Glomerular endothelial cell (primary cell): Measurements from ENCODE around the gene ACSM2B. TPM values are rescaled to one million over a fixed set of nuclear protein-coding genes. Genes with fewer than 3 reads are reported as not detected.
"Not testable (repeated sequence)": the region's sequence is repeated elsewhere in the genome, so short reads cannot be mapped to it uniquely, and the experiment has no call there.

Source experiments
- DNase-seq: peaks from one replicate; pipeline ENCODE4 v3.0.0-alpha.2; 2011; ENCODE audit warnings: low read depth, low spot score; ENCODE audit errors: extremely low read depth
- total RNA-seq: library from RNA; depleted of rRNA; stranded (reverse); fragments of >200 nt; gene quantifications from 2 replicates; pipeline ENCODE4 v1.2.3, GENCODE V29; 2015

The ACSM2B gene
- total RNA-seq, 1 donor from 2014 or later = not detected

DNA sequence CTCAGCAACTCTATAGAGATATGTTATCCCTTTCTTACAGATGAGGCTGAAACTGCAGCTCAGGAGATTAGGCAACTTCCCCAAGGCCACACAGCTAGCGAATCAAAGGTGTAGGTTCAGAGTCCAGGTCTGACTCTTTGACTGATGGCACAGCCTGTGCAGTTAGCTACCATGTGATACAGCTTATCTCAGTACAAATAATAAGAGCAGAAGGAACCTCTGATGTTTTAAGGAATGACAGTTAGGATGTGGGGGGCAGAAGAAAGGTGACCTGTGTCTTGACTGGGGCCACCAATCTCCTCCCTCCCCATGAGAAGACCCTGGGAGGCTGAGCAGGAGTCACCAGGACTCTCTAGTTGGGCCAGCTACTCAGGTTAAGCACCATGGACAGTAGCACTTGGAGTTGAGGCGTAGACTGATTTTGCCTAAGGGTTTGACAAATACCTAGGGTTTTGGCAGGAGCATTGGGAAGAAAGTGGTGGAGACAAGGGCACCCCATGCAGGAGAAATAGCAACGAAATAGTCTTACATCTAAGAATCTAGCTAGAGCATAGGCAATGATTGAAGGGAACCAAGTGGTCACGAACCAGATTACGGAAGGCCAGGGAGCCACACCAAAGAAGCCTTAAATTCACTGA, 22.8 kb upstream of the ACSM2B start:
- no peak for DNase-seq

DNA sequence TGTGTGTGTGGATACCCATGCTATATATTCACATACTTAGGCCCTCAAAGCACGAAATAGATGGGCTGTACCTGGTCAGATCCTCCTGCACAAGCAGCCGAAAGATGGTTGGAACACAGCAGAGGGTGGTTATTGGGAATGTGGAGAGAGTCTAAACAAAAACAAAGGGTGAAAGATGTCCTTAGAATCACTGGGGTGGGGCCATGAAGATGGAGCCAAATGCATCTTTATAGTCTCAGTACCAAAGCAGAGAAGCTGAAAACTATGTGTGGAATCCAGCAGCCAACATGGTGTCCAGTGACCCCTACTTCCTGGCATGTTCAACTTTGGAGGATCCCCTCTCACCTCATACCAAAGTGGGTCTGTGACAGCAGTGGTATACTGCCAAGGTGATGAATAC, 19.5 kb upstream of the ACSM2B start:
- DNase-seq = not testable (repeated sequence)

DNA sequence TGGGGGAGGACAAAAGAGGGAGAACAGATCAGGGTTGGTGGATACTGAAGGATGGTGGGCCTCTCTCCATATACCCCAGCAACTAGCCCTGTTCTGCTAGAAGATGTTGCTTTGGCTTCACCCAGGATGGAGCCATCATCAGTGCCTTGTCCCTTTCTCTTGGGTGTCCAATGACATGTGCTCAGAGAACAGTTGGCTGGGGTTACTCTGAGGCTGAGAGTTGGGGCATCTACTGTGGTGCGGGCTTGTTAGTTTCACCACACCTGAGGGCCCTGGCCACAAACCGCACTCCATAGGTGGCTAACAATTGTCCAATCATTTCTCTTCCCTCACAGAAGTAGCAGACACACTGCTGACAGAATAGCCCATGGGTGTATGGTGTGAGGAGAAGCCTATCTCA, 18.9 kb upstream of the ACSM2B start:
- DNase-seq = not testable (repeated sequence)

DNA sequence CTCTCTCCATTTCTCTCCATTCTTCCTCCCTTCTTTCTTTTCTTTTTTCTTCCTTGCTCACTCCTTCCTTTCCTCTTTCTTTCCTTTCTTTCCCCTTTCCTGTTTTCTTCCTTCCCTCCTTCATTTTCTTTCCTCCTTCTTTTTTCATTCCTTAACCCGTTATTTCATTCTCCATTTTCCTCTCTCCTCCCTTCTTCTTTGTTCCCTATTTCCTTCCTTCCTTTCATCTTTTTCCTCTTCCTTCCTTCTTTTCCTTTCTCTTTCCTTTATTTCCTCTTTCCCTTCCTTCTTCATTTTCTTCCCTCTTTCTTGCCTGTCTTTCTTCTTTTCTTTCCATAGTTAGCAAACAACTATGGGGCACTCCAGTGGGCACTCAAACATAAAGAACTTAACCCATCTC, 16.6 kb upstream of the ACSM2B start:
- DNase-seq = not testable (repeated sequence)

DNA sequence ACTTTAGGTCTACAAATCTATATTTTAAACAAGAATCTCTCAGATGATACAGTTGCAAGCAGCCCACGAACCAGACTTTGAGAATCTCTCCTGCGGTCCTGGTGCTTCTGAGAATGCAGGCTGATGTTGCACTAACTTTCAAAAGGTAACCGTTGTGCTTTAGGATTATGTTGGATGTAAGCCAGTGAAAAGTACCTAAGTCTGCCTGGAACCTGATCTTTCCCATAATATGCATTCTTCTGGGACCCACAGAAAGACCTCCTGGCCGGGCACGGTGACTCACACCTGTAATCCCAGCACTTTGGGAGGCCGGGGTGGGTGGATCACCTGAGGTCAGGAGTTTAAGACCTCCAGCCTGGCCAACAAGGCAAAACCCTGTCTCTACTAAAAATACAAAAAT, 13.3 kb upstream of the ACSM2B start:
- DNase-seq = not testable (repeated sequence)

DNA sequence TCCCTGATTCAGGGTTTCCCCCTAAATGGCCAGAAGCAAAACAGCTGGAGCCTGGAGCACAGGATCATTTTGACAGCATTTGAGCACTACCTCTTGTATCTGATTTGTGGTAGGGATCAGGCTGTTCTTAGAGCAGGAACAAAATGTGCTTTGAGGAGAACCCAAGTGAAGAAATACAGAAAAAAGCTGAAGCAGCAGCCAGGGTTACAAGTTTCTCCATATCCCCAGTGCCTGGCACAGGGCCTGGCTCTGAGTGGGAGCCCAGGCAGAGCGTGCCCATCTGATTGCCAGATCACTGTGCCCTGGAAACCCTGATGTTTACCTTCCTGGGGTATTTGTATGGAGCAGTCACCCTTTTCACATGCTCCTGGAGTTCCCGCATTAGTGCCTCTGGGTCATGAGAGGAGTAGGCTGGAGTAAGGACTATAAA, 11.5 kb upstream of the ACSM2B start:
- DNase-seq = not testable (repeated sequence)

DNA sequence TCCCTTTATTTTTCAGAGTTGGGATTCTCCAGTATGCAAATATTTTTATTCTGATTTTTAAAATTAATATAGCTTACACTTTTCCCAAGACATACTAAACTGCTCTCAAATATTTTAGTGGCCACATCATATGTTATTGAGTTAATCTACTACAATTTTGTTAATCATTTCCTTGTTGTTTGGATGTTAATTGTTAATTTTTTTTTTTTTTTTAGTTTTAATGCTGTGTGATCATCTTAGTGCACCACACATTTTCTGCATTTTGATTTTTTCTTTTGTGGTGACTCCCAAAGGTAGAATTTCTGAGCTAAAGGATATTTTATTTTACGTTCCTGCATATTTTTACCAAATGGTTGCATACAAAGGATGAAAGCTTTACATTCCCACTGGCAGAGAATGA, 10.5 kb upstream of the ACSM2B start:
- not testable (repeated sequence) for DNase-seq

DNA sequence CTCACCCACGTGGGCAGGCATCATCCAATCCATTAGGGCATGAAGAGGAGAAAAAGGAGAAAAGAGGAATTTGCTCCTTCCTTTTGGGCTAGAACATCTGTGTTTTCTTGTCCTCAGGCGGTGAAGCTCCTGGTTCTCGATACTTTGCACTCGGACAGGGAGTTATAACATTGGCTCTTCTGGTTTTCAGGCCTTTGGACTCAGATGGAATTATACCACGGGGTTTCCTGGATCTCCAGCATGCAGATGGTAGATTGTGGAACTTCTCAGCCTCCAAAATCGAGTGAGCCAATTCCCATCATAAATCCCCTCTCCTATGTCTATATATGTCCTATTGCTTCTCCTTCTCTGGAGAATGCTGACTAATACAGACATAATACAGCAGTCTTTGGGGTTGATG, 9.9 kb upstream of the ACSM2B start:
- DNase-seq = not testable (repeated sequence)

DNA sequence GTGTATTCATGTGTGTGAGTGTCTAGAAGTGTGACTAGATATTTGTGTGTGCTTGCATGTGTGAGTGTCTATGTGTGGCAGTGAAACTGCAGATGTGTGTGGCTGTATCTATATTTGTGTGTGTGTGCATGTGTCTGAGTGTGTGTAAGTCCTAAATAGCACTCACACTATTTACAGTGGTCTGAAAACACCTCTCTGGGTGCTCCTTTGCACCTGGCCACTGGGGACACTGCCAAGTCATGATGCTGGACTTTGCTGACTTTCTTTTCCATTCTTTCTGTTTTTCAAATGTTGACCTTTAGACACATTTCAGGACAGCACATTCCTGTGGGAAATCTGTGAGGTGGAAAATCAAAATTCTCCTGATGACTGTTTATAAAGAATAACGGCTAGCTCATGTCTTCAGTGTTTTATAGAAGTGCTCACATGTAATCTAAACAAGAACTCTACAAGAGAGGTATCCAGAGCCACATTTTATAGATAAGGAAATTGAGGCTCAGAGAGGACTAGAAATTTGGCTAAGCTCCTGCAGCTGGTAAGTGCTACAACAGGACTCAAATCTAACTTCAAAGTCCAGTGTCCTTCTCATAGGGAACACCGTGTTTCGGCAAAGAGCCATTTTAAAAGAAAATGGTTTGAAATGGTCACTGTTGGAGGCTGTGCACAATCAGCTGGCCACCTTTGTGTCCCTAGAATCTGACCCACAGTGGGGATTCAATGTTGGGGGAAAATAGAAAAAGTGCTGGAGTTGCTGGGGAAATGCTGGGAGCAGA, 4.5 kb upstream of the ACSM2B start:
- DNase-seq = not testable (repeated sequence)

DNA sequence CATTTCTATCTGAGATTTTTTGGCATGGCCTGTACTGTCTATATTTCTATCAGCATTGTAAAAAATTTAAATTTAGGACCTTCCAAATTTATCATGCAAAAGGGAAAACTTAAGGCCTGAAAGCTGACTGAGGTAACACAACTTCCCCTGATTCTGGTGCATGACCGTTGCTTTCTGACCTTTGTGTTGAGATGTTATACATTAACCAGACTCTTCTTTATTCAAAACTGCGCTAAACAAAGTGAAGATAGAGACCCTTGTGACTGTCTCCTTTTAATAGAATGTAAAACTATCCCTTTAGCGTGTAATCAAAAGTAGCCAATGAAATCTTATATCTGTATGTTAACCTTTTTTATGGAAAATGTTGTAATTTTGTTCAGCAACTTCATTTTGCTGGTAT, 1.9 kb upstream of the ACSM2B start:
- not testable (repeated sequence) for DNase-seq

DNA sequence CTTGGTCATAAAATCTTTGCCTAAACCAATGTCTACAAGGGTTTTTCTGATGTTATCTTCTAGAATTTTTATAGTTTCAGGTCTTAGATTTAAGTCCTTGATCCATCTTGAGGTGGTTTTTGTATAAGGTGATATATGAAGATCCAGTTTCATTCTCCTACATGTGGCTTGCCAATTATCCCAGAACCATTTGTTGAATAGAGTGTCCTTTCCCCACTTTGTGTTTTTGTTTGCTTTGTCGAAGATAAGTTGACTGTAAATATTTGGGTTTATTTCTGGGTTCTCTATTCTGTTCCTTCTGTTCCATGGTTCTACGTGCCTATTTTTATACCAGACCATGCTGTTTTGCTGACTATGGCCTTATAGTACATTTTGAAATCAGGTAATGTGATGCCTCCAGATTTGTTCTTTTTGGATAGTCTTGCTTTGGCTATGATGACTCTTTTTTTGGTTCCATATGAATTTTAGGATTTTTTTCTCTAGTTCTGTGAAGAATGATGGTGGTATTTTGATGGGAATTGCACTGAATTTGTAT, 7.0 kb downstream of the ACSM2B start:
- DNase-seq = not testable (repeated sequence)

DNA sequence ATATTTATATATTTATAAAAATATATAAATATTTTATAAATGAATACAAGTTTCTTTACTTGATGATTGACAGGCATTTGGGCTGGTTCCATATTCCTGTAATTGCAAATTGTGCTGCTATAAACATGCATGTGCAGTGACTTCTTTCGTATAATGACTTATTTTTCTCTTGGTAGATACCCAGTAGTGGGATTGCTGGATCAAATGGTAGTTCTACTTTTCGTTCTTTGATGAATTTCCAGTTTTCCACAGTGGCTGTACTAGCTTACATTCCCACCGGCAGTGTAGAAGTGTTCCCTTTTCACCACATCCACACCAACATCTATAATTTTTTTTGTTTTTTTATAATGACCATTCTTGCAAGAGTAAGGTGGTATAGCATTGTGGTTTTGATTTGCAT, 7.8 kb downstream of the ACSM2B start:
- no peak for DNase-seq

DNA sequence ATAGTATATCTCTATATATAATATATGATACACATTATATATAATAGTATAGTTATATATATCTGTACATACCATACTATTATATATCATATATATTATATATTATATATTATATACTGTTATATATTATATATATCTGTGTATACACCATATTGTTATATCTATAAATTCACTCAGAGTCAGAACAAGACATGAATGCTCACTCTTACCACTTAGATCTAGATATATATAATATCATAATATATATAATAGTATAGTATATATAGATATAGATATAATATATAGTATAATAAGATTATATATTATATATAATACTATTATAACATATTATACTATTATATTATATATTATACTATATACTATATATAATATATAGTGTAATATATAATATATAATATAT, 9.3 kb downstream of the ACSM2B start:
- DNase-seq = no peak

DNA sequence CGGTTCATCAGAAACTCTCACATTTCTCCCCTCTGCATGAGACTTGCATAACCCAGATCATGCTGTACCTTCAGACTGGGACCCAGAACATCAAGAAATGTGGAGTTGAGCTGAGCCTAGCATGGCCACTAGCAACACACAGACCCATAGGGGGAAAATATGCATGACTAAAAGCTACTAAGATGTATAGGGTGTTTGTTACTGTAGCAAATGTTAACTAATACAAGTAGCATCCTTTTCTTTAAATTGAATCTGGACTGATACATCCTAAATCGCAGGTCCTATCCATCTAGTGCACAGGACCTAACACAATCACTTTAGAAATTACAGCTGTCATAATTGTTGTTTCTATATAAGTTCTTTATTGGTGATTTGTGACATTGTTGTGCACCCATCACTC, 10.8 kb downstream of the ACSM2B start:
- DNase-seq = not testable (repeated sequence)

DNA sequence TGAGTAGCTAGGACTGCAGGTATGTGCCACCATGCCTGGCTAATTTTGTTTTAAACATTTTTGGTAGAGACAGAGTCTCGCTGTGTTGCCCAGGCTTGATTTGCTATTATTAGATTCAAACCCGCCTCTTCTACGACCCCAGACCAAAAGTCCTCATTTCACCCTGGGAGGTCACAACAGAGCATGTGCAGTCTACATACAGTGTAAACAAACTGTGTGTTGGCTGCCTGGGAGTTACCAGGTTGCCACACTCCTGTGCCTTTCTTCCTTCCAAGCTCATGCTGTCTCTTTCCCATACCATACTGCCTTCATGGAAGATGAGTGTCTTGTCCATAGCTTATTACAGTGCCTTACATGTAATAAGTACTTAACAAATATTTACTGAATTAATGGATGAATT, 11.9 kb downstream of the ACSM2B start:
- not testable (repeated sequence) for DNase-seq

DNA sequence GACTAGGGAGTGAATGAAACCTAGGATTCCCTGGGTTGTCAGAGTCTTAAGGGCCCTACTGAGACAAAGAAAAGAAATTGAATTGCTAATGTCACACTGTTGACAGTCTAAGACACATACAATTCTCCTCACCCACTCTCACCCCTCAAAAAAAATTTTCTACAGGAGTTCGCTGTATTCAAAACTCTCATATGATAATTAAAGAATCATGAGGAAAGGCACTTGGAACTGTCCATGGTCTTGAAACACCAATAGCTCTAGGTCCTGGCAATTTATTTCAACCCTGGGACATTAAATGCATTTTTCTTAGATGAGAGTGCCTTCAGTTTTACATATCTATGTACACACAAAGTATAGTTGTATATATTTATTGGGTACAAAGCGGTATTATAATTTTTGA, 20.5 kb downstream of the ACSM2B start:
- DNase-seq = not testable (repeated sequence)

DNA sequence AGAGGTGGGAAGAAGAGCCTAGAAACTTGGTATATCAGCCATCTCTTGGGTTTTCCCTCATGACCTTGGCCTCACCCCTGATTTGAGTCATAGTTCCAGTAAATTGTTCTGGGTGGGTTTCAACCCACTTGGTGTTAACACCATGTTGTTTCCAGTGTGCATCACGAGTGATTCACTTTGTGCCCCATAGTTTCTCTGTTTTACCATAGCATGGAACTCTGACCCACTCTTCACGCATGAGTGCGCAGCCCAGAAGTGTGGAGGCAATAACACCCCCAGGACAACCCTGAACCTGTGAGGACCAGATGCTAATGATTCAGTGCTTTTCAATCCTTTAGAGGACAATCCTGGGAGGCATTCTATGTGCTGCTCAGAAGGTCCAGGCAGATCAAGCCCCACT, 21.5 kb downstream of the ACSM2B start:
- DNase-seq = not testable (repeated sequence)

DNA sequence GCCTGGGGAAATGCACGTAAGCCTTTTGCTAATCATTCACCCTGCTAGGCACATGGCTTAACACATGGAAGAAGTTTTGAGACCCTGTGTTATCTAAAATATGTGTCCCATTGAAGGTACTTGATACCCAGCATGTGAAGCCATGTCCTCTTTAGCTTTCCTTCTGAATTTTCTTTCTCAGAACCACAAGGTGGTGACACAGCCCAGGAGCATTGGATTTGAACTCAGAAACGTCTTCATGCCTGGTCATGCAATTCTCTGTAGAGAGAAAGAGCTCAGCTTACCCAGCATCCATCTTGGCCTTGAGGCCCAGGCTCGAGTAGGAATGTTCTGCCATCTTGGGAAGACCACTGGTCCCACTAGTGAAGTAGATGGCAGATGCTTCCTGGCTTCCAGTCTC, 22.7 kb downstream of the ACSM2B start:
- not testable (repeated sequence) for DNase-seq

DNA sequence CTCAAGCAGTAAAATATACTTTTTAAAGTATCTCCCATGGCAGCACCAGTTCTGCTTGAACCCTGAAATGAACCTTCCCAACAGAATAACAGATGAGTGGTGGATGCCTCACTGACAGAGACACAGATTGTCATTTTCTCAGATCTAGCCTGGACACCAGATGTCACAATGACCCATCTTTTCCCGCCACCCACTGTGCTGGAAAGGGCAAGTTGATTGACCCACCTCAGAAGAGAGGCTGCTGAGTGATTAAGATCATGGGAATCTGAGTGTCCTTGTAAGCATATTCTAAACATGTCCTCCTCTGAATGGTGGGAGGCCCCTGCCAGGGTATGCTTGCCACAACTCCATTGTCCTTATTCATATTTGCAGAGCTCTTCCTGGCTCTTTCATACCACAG, 29.2 kb downstream of the ACSM2B start:
- not testable (repeated sequence) for DNase-seq

DNA sequence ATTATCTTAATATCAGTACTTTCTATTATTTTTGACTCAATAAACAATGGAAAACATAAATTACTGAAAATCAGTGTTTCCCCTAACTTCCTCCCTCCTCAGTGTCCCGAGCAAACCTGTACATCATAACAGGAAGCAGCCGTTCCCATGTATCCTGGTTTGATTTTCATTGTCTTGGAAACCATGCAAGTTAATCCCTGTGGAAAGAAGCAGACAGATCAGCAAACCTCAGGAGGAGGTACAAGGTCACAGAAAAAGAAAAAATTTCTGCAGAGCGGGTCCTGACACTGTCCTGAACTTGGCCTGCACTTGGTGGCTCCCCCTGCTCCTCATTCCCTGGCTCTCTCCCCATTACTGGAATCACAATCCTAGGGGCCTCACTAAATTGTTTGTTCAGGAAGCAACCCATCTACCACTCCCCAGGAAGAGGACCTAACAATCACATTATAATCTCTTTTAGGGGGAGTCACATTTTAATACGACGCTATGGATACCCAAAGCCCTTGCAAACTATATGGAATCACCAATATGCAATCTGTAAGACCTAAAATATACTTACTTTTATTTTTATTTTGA, 29.8 kb downstream of the ACSM2B start:
- DNase-seq = not testable (repeated sequence)

DNA sequence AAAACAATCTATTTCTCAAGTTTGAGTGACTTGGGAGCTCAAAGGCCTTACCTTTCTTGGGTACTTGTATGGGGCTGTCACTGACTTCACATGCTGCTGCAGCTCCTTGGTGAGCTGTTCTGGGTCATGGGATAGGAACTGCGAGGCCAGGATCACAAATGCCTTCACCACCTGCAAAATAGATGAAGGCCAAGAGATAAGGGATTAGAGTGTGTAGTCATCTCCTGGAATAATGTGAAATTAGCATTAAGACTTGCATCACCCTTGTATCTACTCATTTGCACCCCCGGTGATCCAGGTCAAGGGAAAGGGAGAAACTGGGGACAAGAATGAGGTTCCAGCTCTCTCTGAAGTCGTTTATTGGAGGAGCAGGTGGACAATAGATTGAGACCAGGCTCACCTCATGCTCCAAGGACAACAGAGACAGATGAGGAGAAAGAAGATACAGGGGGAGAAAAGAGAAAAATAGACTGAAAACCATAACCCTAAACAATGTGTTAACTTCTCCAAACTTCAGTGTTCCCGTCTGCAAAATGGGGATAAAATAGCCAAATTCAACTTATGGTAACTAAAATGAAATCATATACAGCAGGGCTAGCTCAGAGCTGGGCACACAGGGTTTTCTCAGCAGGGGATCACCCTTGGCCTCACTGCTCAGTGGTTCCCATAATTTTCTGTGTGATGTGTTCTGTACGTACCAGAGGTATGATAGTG, 35.4 kb downstream of the ACSM2B start:
- DNase-seq = not testable (repeated sequence)
